ENCODE results near the gene PARD3.

DNA sequence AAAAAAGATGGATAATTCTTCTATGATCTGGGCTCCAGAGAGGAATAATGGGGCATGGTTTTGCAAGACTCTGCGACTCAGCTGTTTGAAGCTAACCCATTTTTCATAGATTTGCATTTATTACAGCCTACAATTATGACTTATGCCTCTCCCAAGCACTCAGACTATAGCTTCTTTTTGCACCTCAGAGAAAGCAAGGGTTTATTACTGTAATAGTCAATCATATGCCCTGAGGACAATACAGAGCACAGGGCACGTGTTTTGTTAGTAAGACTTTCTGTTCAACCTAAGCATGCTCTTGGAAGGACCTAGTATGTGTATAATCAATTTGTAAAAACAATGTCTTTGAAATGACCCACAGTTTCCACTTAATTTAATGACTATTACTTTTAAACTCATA is 221.2 kb downstream of the PARD3 start:
- TF ChIP-seq, protein P1, sequence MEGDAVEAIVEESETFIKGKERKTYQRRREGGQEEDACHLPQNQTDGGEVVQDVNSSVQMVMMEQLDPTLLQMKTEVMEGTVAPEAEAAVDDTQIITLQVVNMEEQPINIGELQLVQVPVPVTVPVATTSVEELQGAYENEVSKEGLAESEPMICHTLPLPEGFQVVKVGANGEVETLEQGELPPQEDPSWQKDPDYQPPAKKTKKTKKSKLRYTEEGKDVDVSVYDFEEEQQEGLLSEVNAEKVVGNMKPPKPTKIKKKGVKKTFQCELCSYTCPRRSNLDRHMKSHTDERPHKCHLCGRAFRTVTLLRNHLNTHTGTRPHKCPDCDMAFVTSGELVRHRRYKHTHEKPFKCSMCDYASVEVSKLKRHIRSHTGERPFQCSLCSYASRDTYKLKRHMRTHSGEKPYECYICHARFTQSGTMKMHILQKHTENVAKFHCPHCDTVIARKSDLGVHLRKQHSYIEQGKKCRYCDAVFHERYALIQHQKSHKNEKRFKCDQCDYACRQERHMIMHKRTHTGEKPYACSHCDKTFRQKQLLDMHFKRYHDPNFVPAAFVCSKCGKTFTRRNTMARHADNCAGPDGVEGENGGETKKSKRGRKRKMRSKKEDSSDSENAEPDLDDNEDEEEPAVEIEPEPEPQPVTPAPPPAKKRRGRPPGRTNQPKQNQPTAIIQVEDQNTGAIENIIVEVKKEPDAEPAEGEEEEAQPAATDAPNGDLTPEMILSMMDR (IDR thresholded peaks at IDR 0.05): no peak
- TF ChIP-seq EP300 (IDR thresholded peaks at IDR 0.05): no peak
